GM21786 (cell line): ENCODE measurements around the gene EPHA8.

Experiments
- ATAC-seq: cut with Tn5 transposase; IDR thresholded peaks from one replicate; pipeline ENCODE4 v1.9.1; 2021; ENCODE audit not compliant: unreplicated experiment

EPHA8 gene

GRCh38 chr1:22563671-22564602 lies 648 bp downstream of the EPHA8 start:
- ATAC-seq, result no peak

DNA sequence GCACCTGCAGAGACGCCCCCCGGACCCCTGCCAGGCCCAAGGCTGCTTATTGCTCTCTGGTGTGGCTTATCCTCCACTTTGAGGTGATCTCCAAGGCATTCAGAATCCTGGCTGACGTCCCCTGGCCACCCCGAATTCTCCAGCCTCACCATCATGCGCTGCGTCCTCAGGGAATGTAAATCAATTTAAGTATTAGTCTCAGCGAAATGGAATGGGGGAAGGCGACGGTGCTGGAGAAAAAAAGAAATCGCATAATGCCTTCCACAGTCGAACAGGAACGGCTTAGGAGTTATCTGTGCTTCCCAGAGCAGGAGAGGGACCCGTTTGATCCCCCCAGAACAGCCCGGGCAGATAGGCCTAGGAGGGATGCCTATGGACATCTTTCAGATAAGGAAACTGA lies 2.9 kb downstream of the EPHA8 start:
- ATAC-seq, result no peak

DNA sequence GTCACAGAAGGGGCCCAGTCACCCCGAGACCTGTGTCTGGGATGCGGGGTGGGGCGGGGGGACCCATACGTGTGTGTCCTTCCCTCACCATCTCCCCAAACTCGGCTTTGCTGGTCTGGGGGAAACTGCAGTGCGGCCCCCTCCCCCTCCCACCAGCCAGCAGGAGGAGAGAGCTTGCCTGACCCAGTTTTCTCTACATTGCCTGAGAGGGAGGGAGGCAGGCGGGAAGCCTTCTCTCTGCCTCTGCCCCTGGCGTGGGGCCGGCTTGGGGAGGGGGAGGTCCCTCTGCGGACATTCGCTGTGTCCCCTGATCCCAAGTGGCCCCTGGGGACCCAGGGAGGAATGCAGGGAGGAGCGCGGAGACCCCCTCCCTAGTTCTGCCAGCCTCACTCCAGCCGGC lies 3.9 kb downstream of the EPHA8 start:
- ATAC-seq, result no peak

GRCh38 chr1:22567994-22568393 lies 4.7 kb downstream of the EPHA8 start:
- no peak for ATAC-seq

GRCh38 chr1:22569269-22569668 lies 6.0 kb downstream of the EPHA8 start:
- no peak for ATAC-seq

DNA sequence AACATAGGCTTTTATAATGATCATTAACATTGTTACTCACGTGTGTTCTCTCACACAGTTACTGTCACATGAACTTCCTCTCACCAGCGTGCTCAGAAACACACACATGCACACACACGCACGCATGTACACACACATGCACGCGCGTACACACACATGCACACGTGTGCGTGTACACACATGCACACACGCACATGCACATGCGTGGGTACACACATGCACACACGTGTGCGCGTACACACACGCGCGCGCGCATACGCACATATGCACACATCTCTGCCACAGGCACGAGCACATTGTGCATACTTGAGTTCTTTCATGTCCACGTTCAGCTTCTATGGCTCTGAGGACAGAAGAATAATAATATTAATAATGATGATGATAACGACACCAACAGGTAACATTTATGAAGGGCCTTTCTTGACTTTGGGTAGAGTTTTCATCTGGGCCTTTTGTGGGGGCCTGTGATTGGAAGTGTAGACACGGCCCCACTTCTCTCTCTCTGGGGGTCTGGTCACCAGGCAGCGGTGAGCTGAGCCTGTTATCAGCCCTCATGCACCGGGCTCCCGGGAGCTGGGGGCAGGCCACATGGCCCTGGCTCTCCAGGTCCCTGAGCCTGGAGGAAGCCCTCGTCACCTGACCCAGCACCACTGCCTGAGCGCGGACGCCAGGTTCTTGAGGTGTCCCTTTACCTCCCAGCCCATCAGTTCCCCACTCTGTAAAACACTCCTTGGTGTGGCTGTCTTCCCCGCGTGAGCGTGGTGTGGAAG lies 7.0 kb downstream of the EPHA8 start:
- ATAC-seq, result no peak

DNA sequence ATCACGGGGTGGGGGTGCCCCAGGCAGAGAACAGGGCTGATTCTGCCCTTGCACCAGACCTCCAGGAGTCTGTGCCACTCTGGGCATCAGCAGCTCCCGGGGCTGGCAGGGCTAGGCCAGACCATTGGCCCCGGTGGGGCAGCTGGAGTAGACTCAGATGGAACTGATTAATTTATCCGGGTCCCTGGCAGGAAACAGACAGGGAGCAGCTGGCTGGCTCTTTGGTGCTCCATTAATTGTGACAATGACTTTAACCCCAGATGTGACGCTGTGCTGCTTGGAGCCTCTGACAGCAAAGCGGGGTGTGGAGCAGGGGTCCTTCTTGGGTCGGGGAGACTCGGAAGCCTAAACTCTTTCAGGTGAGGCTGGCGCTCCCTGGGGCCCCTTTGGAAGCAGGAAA lies 9.5 kb downstream of the EPHA8 start:
- no peak for ATAC-seq

DNA sequence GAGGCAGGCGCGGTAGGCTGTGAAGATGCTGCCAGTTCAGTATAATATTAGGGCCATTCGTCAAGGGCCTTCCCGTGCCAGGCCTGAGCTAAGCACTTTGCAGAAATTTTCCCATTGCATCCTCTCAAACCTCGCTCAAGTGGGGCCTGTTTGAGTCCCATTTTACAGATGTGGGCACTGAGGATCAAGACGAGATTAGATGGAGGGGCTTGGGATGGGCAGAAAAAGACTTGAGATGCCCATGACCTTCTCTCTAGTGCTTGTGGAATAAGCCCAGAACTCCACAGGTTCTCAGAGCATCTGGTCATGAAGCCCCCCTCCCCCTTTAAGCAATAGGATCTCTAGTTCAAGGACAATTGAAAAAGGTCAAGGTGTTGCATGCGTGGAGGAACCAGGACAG lies 9.9 kb downstream of the EPHA8 start:
- no peak for ATAC-seq

- no peak for ATAC-seq
Observed at GRCh38 chr1:22575532-22576149, 12.4 kb downstream of the EPHA8 start.

DNA sequence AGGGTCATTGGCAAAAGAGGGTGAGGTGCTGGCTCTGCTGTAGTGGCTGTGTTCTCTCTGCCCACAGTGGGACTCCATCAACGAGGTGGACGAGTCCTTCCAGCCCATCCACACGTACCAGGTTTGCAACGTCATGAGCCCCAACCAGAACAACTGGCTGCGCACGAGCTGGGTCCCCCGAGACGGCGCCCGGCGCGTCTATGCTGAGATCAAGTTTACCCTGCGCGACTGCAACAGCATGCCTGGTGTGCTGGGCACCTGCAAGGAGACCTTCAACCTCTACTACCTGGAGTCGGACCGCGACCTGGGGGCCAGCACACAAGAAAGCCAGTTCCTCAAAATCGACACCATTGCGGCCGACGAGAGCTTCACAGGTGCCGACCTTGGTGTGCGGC lies 12.9 kb downstream of the EPHA8 start:
- no peak for ATAC-seq

DNA sequence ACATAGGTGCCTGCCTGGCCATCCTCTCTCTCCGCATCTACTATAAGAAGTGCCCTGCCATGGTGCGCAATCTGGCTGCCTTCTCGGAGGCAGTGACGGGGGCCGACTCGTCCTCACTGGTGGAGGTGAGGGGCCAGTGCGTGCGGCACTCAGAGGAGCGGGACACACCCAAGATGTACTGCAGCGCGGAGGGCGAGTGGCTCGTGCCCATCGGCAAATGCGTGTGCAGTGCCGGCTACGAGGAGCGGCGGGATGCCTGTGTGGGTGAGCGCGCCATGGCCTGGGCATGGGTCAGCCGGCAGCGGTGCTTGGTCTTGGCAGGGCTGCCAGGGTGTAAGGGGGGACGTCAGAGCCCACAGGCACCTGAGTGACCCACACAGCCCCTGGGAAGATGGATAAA lies 13.3 kb downstream of the EPHA8 start:
- no peak for ATAC-seq

GRCh38 chr1:22578732-22579361 lies 15.6 kb downstream of the EPHA8 start:
- ATAC-seq, result no peak

GRCh38 chr1:22579541-22580155 lies 16.4 kb downstream of the EPHA8 start:
- no peak for ATAC-seq

- ATAC-seq, result no peak
Observed at GRCh38 chr1:22582661-22583635, 19.7 kb downstream of the EPHA8 start.

DNA sequence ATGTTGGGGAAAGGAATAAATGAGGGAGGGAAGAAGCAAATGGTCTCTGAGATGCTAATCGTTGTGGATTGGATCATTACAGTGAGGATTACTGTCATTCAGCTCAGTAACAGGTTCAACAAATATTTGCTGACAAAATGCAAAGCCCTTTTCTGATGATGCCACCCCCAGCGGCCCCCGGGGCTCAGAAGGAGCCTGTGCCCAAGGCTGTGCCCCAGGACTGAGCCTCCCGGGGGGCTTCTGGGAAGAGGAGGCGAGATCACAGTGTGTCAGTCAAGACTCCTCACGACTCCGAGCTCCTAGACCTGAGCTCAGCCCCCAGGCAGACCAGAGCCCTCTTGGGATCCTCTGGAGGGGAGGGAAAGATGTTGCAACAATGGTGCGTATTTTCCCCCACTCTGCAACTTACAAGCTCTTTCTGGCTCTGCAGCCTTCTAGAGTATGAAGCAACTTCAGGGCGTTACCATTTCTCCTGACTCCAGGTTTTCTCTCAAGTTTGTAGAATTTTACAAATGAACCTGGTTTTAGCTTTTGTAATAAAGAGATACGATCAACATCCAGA lies 20.8 kb downstream of the EPHA8 start:
- no peak for ATAC-seq

DNA sequence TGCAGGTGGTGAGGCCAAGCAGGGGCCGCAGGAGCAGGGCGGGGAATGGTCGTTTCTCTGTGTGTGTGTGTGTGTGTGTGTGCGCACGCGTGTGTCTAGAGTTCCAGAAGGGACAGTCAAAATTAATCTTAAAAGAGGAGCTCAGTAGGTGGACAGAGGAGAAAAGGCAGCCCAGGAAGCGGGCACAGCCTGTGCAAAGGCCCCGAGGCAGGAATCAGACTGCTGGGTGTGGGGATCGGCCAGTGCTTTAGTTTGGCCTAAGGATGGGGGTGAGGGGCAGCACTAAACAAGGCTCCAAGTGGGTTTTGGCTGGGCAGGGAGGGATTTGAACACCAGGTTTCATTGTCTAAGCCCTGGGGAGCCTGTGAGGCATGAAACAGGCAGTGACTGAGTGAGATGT lies 21.7 kb downstream of the EPHA8 start:
- ATAC-seq, result no peak

GRCh38 chr1:22585471-22585870 lies 22.2 kb downstream of the EPHA8 start:
- ATAC-seq, result no peak

GRCh38 chr1:22586356-22587130 lies 23.3 kb downstream of the EPHA8 start:
- ATAC-seq, result no peak

DNA sequence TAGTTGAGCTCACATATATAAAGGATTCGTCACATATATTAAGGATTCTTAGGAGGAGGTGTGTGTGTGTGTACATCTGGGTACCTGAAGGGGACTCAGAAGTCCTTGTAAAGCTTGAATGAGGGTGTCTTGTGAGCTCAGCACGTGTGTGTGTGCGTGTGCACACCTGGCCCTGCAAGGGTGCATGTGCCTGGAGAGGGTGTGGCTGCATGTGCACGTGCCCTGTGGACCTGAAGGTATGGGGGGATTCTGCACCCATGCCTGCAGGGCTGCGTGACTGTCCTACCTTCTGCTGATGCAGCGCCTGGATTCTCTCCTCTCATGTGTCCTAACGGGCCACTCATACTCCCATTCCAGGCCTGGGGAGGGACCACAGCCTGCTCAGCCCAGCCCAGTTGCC lies 24.0 kb downstream of the EPHA8 start:
- ATAC-seq, result no peak
